ENCODE data around the gene FGR.

- TF ChIP-seq ZNF800 (CRISPR knock-in tag; IDR thresholded peaks at IDR 0.05): no peak
- no peak for TF ChIP-seq FOXK2 (IDR thresholded peaks at IDR 0.05)
- TF ChIP-seq ZNF3 (CRISPR knock-in tag; IDR thresholded peaks at IDR 0.05): no peak
Measured at GRCh38 chr1:27621051-27621920, 13.7 kb downstream of the FGR start.
